Femur (tissue), 1 donor: Measurements from ENCODE around the gene CCDC17.
A peak's percentile ranks its signal among the peaks of the same experiment; 100 is the strongest.

Source experiments
- DNase-seq: peaks from one replicate; pipeline ENCODE4 v3.0.0-alpha.2; 2017

CCDC17 gene

DNA sequence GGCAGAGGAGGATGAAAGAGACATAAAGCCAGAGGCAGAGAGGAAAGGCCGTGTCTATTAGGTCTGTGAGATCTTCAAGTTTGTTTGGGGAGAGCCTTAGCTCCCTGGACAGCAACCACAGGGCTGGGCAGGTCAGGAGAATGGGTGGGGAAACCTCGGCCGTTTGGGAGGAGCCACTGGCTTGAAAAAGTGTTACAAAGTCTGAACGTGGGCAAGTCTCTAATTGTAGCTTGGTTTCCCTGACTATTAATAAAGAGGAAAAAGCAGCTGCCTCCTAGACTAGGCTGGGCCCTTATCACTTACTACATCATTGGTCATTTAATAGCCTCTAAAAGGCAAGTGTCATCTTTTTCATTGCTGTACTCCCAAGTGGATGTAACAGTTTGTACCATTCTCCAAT, at the start of gene CCDC17:
CCDC17 (minus strand) TSS at position 83 of the 400 bp plus-strand sequence. CDS start 145 bp downstream, outside the sequence.
- no peak for DNase-seq

DNA sequence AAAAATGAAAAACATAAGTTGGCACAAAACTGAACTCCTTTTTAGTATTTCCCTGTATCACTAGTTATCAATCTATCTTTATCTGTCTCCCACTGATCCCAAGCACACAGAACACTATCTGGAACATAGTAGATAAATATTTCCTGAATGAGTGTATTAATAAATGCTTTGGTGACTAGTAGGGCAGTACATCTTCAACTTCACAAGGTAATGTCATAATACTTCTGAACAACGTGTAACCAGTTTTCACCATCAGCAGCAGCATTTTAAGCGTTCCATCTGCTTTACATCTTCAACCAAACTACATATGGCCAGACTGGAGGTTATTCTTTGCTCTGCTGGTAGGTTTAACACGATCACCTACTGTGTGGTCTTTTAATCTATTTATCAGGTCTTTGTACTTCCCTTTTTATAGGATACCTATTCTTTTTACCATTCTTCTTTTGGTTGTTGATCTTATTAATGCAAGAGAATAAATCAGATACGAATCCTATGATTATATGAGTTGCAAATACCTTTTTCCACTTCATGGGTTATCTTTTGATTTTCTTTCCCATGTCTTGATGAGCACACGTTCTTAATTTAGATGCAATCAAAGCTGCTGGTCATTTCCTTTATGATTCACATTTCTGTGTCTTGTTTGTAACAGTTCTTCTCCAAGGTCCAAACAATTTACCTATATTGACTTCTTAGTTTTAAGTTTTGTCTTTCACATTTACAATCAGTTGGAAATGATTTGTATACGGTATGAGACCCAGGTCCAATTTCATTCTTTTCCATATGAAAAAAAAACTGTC, 46.2 kb upstream of the CCDC17 start:
- DNase-seq, result no peak

DNA sequence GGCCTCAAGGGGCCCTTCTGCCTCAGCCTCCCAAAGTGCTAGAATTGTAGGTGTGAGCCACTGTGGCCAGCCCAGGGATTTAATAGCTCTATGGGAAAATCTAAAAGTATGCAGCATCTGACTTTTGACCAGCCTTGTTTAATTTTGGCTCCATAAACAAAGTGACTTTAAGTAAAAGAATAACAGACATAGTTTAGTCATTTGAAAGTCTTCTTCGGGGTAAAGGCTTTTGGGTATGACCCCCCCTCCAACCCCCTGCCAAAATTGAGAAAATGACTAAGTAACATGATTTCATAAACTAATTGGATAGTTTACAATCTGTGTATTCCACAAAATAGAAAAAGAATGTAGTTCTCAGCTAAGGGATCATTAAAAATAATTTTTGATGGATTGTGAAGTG, 45.5 kb upstream of the CCDC17 start:
- no peak for DNase-seq

DNA sequence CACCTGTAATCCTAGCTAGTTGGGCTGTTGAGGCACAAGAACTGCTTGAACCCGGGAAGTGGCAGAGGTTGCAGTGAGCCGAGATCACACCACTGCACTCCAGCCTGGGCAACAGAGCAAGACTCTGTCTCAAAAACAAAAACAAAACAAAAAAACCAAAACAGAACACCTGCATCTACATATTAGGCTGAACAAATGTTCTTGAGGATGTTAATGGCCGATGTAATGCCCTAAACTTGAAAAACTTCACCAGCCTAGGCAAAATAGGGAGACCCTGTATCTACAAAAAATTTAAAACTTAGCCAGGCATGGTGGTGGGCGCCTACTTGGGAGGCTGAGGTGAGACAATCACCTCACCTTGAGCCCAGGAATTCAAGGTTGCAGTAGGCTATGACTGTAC, 44.7 kb upstream of the CCDC17 start:
- no peak for DNase-seq

DNA sequence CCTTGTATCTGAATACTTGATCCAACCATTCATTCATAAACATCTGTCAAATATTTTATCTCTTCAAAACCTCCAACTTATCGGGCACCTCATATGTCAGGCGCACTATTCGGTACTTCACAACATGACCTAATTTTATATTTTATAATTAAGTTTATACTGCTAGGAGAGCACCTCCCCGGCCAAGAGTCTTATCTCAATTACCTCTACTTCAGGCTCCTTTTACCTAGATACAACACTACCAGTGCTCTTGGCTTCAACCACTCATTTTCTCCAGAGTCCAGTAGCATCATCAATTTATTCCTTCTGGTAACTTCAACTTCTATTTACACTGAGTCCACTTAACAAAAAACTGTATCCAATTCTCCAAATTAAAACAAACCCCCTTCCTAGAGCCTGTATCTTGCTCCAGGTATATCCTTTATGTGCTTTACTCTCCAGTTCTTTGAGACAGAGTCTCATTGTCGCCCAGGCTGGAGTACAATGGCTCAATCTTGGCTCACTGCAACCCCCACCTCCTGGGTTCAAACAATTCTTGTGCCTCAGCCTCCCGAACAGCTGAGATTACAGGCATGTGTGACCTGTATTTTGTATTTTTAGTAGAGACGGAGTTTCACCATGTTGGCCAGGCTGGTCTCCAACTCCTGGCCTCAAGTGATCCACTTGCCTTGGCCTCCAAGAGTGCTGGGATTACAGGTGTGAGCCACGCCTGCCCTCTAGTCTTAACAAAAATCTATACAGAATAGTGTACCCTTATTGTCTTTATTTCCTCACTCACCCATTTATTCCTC, 43.7 kb upstream of the CCDC17 start:
- DNase-seq, result no peak

DNA sequence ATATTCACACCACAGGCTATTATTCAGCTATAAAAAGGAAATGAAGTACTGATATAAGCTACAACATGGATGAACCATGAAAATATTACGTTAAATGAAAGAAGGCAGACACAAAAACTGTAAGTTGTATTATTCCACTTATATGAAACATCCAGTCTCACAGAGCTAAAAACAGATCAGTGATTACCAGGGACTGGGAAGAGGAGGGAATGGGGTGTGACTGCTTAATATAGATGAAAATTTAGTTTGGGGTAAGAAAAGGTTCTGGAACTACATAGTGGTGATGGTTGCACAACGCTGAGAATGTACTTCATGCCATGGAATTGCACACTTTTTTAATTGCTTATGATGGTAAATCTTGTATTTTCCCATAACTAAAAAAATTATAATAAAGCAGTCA, 43.0 kb upstream of the CCDC17 start:
- DNase-seq, result no peak

DNA sequence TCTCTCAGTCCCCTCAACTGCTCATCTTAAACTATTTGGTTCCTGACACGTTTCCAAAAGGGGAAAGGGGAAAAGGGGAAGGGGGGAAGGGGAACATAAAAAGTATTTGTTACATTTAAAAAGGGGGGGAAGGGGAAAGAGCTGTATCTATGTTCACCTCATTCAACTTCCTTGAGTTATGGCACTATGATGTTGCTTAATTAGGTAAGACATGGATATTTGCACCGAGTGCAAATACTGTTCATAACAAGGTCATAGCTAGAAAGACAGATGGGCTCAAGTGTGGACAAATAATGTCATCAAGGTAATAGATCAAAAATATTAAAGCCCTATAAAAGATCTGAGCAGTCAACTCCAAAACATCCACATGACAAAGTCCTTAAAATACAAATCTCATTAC, 36.5 kb upstream of the CCDC17 start:
- DNase-seq, result no peak

DNA sequence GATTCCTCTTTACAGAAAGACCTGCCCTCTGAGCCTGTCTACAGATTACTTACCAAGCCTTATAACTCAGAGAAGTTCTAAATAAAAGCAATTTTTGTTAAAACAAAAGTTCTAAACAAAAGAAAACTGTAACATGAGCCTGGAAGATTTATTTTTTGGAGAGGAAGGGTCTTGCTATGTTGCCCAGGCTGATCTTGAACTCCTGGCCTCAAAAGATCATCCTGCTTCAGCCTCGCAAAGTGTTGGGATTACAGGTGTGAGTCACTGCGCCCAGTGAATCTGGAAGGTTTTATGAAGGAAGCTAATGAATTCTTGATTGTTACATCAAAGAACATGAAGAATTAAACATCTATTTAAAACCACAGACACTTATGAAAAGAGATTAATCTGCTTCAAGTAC, 35.4 kb upstream of the CCDC17 start:
- no peak for DNase-seq

DNA sequence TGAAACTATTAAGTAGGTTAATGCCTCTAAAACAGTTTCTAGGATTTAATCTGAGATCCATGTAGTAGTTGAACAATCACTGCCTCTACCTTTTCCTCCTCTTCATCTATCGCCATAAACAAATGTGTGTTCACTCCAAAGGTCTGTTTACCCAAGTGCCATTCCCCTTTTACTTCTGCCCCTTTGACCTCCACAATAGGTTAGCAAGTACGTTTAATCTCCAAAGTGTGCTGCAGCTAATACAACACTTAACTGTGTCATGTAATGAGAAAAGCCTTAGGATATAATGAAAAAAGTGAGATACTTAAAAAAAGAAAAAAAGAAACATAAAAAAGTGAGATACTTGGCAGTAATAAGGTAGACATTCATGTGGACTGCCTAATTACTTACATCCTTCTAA, 34.3 kb upstream of the CCDC17 start:
- no peak for DNase-seq

DNA sequence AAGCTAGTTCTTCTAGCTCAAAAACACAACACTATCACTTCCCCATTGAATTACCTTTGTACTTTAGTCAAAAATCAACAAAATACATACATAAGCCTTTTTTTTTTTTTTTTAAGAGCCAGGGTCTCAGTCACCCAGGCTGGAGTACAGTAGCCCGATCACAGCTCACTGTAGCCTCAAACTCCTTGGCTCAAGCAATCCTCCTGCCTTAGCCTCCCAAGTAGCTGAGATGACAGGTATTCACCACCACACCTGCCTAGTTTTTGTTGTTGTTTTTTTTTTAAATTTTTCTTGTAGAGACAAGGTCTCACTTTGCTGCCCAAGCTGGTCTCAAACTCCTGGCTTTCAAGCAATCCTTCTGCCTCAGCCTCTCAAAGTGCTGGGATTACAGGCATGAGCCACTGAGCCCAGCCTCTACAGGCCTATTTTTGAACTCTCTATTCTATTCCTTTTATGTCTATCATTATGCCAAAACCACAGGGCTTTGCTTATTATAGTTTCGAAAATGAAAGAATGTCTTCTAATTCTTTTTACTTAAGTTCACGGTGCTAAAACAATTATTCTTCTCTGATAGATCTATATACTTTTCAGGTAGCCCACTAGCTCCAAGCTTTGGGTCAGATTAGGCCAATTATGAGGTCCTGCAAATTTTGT, 32.8 kb upstream of the CCDC17 start:
- DNase-seq, result no peak

DNA sequence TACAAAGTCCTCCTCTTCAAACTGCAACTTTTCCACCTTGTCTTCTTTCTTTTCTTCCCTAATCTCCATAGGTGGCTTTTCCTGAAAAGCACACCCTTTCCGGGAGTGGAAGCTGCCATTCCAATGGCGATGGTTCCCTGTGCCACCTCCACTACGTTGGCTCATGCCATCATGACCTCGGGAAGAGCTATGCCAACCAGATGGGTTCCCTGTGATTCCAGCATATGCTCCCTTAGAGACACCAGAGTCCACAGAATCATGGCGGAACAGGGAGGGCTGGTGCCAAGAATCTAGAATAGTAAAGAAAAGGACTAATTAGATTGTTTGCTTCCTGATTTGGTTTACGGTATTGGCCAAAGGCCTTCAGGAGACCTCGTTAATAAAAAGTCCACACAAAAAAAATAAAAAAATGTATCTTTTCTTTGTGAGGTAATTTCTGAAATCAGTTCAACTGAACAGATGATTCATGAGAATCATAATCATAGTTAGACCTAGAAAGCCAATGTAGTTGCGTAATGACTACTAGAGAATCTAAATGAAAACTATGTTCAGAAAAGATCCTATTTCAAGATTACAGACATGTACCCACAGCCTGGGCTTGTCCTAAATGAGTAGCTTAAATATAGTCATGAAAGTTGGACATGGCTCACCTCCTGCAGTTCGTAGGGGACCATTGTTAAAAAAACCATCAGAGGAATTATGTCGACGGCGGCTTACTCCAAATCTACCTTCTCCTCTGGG, 30.9 kb upstream of the CCDC17 start:
- no peak for DNase-seq

DNA sequence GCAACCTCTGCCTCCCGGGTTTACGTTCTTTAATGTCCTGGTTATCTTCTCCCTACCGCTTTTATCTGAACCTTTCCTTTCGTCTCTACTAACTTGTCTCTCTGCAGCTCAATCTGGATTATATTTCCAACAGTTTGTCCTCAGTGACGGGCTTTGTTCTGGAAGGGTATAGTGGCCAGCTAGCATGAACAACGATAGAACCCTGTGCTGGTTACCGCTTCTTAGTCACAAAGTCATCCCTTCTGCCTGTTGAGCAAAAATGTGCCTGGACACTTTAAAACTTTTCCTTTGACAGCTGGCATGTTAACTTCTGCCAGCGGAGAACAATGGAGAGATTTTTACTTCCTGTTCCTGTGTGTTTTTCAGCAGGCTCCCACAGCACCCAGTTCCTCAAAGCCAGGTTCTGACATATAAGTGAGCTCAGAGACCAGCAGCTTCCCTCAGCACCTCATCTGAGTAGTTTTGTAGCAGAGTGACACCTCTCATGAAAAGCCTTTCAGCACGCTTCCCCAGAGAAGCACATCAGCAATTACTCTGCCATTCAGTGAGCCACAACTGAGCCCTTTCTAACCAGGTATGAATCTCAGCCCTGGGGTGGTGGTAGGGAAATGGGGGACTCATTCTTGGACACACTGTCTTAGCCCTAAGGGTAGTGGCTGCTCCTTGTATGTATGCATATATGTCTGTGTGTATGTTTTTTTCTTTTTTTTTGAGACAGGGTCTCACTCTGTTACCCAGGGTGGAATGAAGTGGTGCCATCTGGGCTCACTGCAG, 23.6 kb upstream of the CCDC17 start:
- peak; percentile 23 for DNase-seq

DNA sequence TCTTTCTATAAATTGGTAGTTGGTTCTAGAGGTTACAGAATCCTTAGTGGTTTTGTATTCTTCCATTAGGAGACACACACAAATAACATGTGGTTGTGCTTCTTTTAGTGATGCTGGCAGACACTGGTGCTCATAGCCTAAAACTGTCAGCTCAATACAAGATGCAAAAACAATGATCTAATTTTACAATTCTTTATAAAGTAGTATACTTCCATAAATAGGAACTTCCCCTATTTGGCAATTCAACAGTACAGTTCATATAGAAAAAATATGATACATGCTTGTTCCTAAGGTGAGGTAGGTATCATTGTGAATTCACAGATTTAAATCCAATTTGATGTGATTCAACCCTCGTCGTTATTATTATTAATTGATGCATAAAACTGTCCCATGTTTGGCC, 20.8 kb upstream of the CCDC17 start:
- DNase-seq, result no peak

DNA sequence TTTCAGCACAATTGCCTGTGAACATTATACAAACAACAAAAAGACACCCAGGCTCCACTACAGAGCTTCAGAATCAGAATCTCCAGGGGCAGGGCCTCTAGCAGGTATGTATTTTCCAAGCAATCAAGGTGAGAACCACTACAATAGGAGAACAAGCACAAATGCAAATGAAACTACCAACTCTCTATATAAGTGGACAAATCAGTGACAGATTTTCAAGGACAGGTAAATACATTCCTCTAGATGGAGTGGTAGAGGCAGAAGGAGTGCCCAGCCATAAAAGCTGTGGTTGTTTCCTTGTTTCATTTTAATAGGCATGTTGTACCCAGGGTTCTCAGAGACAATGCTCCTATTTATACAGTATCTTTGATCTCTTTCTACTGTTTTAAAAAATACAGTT, 20.1 kb upstream of the CCDC17 start:
- DNase-seq, result no peak

DNA sequence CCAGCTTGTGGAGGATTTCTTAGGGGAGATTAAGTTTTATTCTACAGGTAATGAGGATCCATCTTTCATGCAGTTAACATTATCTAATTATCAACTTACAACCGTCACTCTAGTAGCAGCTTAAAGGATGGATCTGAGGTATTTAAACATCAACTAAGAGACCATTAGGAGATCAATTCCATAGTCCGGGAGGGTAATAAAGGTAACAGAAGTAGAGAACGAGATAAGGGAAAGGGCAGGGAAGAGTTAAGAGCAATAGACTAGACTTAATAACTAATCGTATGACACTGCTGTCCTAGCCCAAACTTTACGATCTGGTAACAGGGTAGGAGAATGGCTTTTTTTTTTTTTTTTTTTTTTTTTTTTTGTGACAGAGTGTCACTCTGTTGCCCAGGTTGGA, 19.5 kb upstream of the CCDC17 start:
- no peak for DNase-seq

DNA sequence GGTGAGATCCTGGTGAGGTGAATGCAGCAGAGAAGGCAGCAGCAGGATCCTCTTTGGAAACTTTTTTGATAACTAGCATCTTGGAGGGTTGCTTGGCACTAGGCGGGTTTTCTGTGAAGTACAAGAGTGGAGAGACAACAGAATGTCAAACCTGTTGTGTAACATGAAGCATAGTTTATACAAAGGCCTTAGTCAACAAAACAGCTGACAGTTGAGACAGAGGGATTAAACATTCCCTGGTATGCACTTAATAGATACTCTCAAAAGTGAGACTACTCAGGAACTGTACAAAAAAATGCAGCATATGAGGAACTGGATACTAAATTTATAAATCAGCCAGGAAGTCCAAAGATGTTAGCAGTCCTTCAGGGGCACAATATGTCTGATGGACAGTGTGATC, 16.4 kb upstream of the CCDC17 start:
- DNase-seq, result no peak

DNA sequence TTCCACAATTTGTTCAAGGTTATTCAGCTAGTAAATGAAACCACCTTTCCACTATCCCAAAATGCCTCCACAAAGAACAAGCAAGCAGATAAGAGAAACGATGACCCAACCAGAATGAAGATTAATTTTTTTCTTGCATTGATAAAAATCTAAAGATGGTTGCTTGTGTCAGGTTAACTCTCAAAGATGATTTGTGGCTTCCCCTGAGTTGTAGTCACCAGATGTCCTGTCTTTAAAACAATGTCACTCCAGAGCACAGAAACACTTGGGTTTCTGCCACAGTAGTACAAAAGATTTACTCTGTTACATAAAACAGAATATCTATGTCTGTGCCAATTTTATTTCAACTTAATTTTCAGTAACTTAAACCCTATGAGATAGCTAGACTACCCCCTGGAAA, 11.4 kb upstream of the CCDC17 start:
- no peak for DNase-seq

DNA sequence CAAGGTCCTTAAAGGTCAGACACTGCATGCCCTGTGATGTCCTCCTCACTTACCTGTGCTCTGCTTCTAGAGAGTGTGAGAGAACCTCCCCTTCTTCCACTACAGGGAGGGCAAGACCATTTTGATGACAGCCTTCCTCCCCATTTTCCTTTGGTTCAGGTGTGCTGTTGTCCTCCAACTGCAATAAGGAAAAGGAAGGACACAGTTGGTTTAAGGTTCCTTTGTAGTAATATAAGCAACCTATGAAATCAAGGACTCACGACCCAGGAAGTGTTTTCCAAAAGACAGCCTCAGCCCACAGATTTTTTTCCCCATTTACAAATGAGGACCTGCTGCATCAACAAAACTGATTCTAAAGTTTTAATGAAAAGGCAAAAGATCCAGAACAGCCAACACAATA, 6.6 kb upstream of the CCDC17 start:
- no peak for DNase-seq

DNA sequence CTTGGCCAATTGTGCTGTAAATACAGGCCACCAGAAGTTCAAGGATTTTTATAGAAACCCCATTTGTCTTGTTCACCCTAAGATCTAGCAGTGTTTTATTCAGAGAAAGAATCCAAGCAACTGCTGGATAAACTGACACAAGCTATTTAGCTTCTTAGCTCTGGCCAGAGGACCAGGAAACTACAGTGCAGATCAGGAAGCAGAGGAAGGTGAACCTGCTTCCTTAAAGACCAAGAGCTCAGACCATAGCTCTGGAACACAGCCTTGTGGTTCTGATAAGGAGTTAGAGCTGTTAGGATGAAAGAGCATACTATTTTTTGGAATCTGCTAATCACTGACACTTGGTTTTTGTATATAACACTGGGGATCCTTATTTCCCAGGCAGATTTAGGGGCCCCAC, 5.2 kb upstream of the CCDC17 start:
- DNase-seq, result no peak

DNA sequence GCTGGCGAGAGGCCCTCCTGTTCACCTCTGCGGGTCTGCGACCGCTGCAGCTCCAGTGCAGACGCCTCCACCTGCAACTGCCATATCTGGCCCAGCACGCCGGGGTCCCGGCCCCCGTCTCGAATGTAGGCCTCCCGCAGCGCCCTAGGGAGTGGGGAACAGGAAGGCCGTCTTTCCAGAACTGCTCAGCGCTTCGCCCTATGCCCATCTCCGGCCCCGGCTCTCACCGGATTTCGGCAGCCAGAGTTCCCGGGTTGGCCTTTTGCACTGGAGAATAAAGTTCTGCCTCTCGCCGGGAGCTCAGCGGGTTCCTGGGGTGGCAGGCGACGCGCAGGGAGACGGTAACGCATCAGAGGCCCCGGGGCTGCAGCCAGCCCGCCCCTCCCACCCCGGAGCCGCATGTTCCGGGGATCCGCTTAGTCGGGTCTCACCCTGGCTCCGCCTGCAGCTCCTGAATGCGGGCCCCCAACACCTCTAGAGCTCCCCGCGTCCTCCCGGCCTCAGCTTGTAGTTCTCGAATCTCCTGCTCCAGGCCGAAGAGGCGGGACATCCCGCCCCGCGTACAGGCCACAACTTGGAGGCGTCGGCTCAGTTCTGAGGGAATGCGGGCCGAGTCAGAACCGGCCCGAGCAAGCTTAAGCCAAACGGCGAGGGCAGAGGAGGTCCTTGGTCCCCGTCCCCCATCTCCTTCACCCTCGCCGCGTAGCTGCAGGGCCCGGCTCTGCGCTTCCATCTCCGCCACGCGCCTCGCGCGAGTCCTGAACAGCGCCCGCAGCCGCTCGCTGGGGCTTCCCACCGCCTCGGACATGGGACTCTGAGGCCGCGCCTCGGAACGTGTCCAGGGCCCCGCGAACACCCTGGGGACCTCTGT, 1.1 kb downstream of the CCDC17 start:
- DNase-seq, result peak; percentile 36

DNA sequence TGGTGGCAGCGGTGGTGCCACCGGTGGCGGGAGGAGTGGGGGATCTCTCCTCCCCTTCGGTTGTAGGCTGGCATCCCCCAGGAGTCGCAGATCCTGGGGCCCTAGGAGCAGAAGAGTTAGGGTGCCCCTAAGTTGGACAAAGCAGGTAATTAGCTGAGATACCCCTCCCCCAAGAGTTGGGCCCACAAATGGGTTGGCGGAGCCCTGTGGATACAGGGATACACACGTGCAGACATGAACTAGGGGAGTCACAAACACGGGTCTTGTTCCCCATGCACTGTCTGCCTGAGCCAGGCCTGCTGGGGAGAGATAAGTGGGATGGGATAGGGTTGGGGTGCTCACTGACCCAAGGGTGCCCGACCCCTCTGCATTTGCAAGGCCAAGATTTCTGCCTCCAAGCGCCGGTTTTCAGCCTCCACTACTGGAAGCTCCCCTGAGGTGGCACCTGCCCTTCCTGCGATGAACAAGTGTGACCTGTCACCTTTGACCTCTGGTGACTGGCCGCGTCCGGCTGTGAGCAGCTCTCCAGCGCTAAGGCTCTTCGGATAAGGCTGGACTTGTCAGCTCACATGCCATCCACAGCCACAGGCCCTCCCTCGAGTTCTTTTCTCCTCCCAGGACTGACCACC, 1.8 kb downstream of the CCDC17 start:
- no peak for DNase-seq
